Measurements from ENCODE around the gene MST1. TPM values are rescaled to one million over a fixed set of nuclear protein-coding genes. Genes with fewer than 3 reads are reported as not detected.
A peak's percentile ranks its signal among the peaks of the same experiment; 100 is the strongest.

The MST1 gene
- total and polyA plus RNA-seq, 2 of the 8 experiments (the other 6 are each of a cell fraction or from before 2014, with no cell fraction given) = 6.2 to 9.5 TPM

DNA sequence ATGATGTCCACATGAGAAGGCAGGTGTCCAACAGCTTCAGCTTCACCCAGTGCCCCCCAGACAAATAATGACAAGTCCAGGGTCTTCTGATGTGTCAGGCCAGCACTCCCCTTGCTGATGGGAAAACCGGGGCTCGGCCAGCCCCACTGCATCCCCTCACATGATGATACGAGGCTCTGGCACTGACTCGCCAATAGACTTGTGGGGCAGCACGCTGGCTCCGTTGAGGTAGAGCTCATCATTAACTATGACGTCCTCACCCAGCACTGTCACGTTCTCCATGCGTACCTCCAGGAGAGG, 32.3 kb upstream of the MST1 start:
- Histone ChIP-seq H3K4me2 (ENCODE audit: insufficient read depth in 1 of 2, low read depth in 2 of 2, low read length in 2 of 2) (no peak overlapping the region), H3K56ac (replicated peaks; ENCODE audit: insufficient read length, low read depth, low read length) (no peak overlapping the region), H3K18ac (ENCODE audit: extremely low read depth, low read length) (no peak overlapping the region), H4K20me1 (replicated peaks in 1 of 2; ENCODE audit: control insufficient read depth in 1 of 2, insufficient read depth in 2 of 2, low read length in 2 of 2) (peaks cover 7 to 24% of the 10 kb centered on the region in 2 experiments), H3K27ac (ENCODE audit: low read depth, low read length) (no peak overlapping the region), H4K5ac (ENCODE audit: insufficient read length, low read depth, low read length) (no peak overlapping the region), H3K4me3 (ENCODE audit: extremely low read depth in 1 of 4, insufficient read depth in 2 of 4, low read depth in 3 of 4, low read length in 4 of 4) (no peak overlapping the region), H3K4me1 (replicated peaks in 1 of 4; ENCODE audit: control insufficient read depth in 3 of 4, insufficient read depth in 4 of 4, low read length in 3 of 4) (peaks cover 0 to 27% (median 15%) of the 10 kb centered on the region in 4 experiments; a peak in 6 of 7 replicates), H3K79me1 (ENCODE audit: low read depth, low read length) (peaks cover 5% of the 10 kb centered on the region; the same call in 1 of the 2 replicates), H4K8ac (ENCODE audit: extremely low read depth, insufficient read depth, low read length) (no peak overlapping the region; the same call in 1 of the 2 replicates), H2AK5ac (ENCODE audit: low read depth, low read length) (no peak overlapping the region), H2BK20ac (ENCODE audit: low read length) (no peak overlapping the region), H3K27me3 (replicated peaks in 1 of 4; ENCODE audit: control insufficient read depth in 3 of 4, extremely low read depth in 1 of 4, insufficient read depth in 3 of 4, low read length in 3 of 4) (no peaks in the 10 kb centered on the region), H2BK15ac (ENCODE audit: low read length) (no peak overlapping the region), H2BK5ac (ENCODE audit: low read depth, low read length) (no peak overlapping the region), H3K36me3 (ENCODE audit: control insufficient read depth in 2 of 4, insufficient read depth in 4 of 4, low read length in 3 of 4) (peaks cover 6 to 13% (median 8%) of the 10 kb centered on the region in 4 experiments; a peak in 6 of 8 replicates), H3K9ac (replicated peaks in 1 of 4; ENCODE audit: extremely low read depth in 1 of 4, low read depth in 3 of 4, low read length in 3 of 4) (no peak overlapping the region), H2BK120ac (replicated peaks; ENCODE audit: low read depth, low read length) (no peak overlapping the region), H3K9me3 (ENCODE audit: insufficient read depth in 2 of 2, low read depth in 1 of 2, low read length in 1 of 2) (no peaks in the 10 kb centered on the region), H3K14ac (ENCODE audit: insufficient read length) (no peak overlapping the region), H3K23ac (ENCODE audit: insufficient read length) (no peak overlapping the region), H3K23me2 (ENCODE audit: low read depth, low read length) (peaks cover 16% of the 10 kb centered on the region; the same call in 1 of the 2 replicates), H2BK12ac (ENCODE audit: low read depth, low read length) (no peak overlapping the region), H2AFZ (ENCODE audit: low read length) (no peak overlapping the region), H3K79me2 (ENCODE audit: control insufficient read depth in 1 of 2, insufficient read depth in 2 of 2, low read length in 2 of 2) (peaks cover 0 to 8% of the 10 kb centered on the region in 2 experiments; a peak in 1 of 4 replicates), H3K4ac (replicated peaks; ENCODE audit: insufficient read length, low read depth, low read length) (no peak overlapping the region), H4K91ac (replicated peaks; ENCODE audit: insufficient read length, low read length) (no peak overlapping the region)
- 85% methylated on average over 6 of the region's 9 CpGs; no CpG with 5 or more reads in 1 of the 2 experiments for WGBS, 2 experiments (ENCODE audit: extremely low coverage in 1 of 2, insufficient coverage in 1 of 2, insufficient read length in 1 of 2, insufficient replicate concordance in 2 of 2, low coverage in 1 of 2, low lambda C conversion rate in 2 of 2, missing lambda C conversion rate in 1 of 2)
- no peak for FAIRE-seq
- no peak for DNase-seq (ENCODE audit: low read depth in 1 of 2, low spot score in 2 of 2)
- ChIA-PET POLR2A (ENCODE audit: partially characterized antibody) (interaction anchor here (1.5 to 7.3 kb wide), 3 partner anchors 10 to 136 kb away, joined by 3 to 57 read pairs (median 41); no protein-coding TSS in a partner anchor), CTCF (ENCODE audit: partially characterized antibody) (interaction anchor here (7.8 kb wide), 1 partner anchor 19 kb away, joined by 127 read pairs; no protein-coding TSS in a partner anchor)
- TF ChIP-seq POLR2AphosphoS5 (IDR thresholded peaks at IDR 0.05; ENCODE audit: low read depth, low read length) (0 out of 2 replicates have a peak, but pooled peaks have one; percentile 7), MAFK (IDR thresholded peaks at IDR 0.05; ENCODE audit: low read depth, low read length) (no peak)
